Kidney capillary endothelial cell (primary cell): ENCODE results near the gene OPTN.

Source experiments
- DNase-seq: peaks from one replicate; pipeline ENCODE4 v3.0.0-alpha.2; 2018; ENCODE audit warnings: low spot score

Gene OPTN

GRCh38 chr10:13184276-13184675 lies 84.3 kb downstream of the OPTN start:
- no peak for DNase-seq

DNA sequence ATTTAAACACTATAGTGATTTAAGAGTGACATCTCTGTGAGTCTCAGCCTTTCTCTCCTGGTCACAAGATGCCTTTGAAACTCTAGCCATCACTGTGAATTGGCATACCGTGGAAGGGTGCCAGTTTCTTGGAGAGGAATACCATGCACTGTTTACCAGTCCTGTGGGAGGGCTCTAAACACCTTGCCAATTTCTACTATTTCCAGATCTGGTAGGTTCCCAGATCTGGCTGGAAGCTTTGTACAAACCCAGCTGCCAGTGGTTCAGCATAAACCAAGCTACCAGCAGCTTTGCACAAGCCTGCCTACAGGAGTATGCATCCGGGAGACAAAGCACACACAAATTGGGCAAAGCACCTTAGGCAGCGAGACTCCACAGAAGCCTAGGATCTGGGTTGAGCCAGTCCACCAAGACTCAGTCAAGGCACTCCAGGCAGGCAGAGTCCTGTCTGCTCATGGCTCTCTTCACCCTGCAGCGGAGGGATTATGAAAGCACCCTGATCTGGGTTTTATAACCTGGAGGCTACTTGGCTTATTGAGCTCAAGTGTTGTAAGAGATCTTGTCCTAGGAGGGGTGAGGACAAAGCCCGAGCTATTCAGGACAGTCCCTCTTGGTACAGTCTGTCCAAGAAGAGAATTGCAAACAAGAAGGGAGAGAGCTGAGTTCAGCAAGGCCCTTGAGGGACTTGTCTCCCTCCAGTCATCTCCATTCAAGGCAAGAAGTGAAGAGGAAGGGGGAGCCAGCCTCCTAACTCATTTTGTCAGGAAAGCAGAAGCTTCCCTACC lies 85.0 kb downstream of the OPTN start:
- DNase-seq, result no peak

DNA sequence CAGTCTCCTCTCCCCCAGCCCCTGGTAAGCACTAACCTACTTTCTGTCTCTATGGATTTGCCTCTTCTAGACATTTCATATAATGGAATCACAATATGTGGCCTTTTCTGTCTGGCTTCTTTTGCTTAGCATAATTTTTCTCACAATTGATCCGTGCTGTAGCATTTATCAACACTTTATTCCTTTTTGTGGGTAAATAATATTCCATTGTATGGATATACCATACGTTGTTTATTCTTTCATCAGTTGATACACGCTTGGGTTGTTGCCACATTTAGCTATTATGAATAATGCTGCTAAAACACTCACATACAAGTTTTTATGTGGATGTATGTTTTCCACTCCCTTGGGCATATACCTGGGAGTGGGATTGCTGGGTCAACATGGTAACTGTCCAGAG lies 87.2 kb downstream of the OPTN start:
- DNase-seq, result no peak
